ENCODE results near the gene RBM33.
"Not testable (repeated sequence)": the region's sequence is repeated elsewhere in the genome, so short reads cannot be mapped to it uniquely, and the experiment has no call there.

The RBM33 gene

GRCh38 chr7:155685791-155686160 is 41.3 kb downstream of the RBM33 start:
- DNase-seq (ENCODE audit: extremely low read depth, low read depth) = no peak
- no peak for TF ChIP-seq CTCF (IDR thresholded peaks at IDR 0.05; ENCODE audit: low read depth, low read length, missing control alignments)

GRCh38 chr7:155686620-155687324 is 42.3 kb downstream of the RBM33 start:
- H3K4me3 ChIP-seq (replicated peaks; ENCODE audit: low read depth, low read length); DNase-seq (ENCODE audit: extremely low read depth, low read depth): not testable (repeated sequence)

More at GRCh38 chr7:155685791-155686160, 41.3 kb downstream of the RBM33 start:
- H3K4me3 ChIP-seq (replicated peaks; ENCODE audit: low read depth, low read length) = no peak overlapping the region

GRCh38 chr7:155688237-155688636 is 43.8 kb downstream of the RBM33 start:
- H3K4me3 ChIP-seq (replicated peaks; ENCODE audit: low read depth, low read length); DNase-seq (ENCODE audit: extremely low read depth, low read depth): not testable (repeated sequence)

GRCh38 chr7:155690655-155691054 is 46.2 kb downstream of the RBM33 start:
- not testable (repeated sequence) for DNase-seq (ENCODE audit: extremely low read depth, low read depth); H3K4me3 ChIP-seq (replicated peaks; ENCODE audit: low read depth, low read length)

GRCh38 chr7:155692317-155692716 is 47.9 kb downstream of the RBM33 start:
- no peak for DNase-seq (ENCODE audit: extremely low read depth, low read depth)
- TF ChIP-seq CTCF (IDR thresholded peaks at IDR 0.05; ENCODE audit: low read depth, low read length, missing control alignments) = no peak
- no peak overlapping the region for H3K4me3 ChIP-seq (replicated peaks; ENCODE audit: low read depth, low read length)

GRCh38 chr7:155693826-155694225 is 49.4 kb downstream of the RBM33 start:
- DNase-seq (ENCODE audit: extremely low read depth, low read depth) = no peak
- TF ChIP-seq CTCF (IDR thresholded peaks at IDR 0.05; ENCODE audit: low read depth, low read length, missing control alignments) = no peak
- H3K4me3 ChIP-seq (replicated peaks; ENCODE audit: low read depth, low read length) = no peak overlapping the region

- no peak overlapping the region for H3K4me3 ChIP-seq (replicated peaks; ENCODE audit: low read depth, low read length)
- TF ChIP-seq CTCF (IDR thresholded peaks at IDR 0.05; ENCODE audit: low read depth, low read length, missing control alignments) = no peak
- no peak for DNase-seq (ENCODE audit: extremely low read depth, low read depth)
Observed at GRCh38 chr7:155694851-155695250, 50.4 kb downstream of the RBM33 start.

GRCh38 chr7:155696747-155697146 is 52.3 kb downstream of the RBM33 start:
- H3K4me3 ChIP-seq (replicated peaks; ENCODE audit: low read depth, low read length) = no peak overlapping the region
- DNase-seq (ENCODE audit: extremely low read depth, low read depth) = no peak
- TF ChIP-seq CTCF (IDR thresholded peaks at IDR 0.05; ENCODE audit: low read depth, low read length, missing control alignments) = no peak

Data from HFF-Myc (cell line).